Measurements from ENCODE around the gene DCAF5. TPM values are rescaled to one million over a fixed set of nuclear protein-coding genes. Genes with fewer than 3 reads are reported as not detected.

DCAF5 gene
- total RNA-seq, 1 donor from 2014 or later: 56.6 TPM

DNA sequence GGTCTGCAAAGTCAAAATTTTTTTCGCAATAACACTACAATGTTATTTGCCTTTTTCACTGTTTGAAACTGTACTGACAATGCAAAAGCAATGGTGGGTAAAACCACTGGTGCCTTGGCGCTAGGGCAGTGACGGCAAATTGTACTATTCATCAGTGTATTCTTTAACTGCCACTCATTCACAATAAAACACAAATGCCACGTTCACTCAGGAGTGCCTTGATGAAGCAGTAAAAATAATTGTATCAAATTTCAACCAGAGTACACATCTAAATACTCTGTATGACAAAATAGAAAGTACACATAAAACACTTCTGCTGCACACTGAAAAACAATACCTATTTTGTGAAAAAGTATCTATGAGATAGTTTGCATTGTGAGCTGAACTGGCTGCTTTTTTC, 17.8 kb downstream of the DCAF5 start:
- no peak overlapping the region for H3K4me3 Mint-ChIP-seq (ENCODE audit: unreplicated experiment)
- H3K4me1 Mint-ChIP-seq (ENCODE audit: low read depth, unreplicated experiment): peaks cover 5% of the 10 kb centered on the region
- H3K36me3 Mint-ChIP-seq (ENCODE audit: unreplicated experiment): no peaks in the 10 kb centered on the region
- TF ChIP-seq, protein P1, sequence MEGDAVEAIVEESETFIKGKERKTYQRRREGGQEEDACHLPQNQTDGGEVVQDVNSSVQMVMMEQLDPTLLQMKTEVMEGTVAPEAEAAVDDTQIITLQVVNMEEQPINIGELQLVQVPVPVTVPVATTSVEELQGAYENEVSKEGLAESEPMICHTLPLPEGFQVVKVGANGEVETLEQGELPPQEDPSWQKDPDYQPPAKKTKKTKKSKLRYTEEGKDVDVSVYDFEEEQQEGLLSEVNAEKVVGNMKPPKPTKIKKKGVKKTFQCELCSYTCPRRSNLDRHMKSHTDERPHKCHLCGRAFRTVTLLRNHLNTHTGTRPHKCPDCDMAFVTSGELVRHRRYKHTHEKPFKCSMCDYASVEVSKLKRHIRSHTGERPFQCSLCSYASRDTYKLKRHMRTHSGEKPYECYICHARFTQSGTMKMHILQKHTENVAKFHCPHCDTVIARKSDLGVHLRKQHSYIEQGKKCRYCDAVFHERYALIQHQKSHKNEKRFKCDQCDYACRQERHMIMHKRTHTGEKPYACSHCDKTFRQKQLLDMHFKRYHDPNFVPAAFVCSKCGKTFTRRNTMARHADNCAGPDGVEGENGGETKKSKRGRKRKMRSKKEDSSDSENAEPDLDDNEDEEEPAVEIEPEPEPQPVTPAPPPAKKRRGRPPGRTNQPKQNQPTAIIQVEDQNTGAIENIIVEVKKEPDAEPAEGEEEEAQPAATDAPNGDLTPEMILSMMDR (IDR thresholded peaks at IDR 0.05; ENCODE audit: partially characterized antibody, unreplicated experiment): no peak
- no peaks in the 10 kb centered on the region for H3K9me3 Mint-ChIP-seq (ENCODE audit: unreplicated experiment)
- DNase-seq: no peak
- no peak overlapping the region for H3K27ac Mint-ChIP-seq (ENCODE audit: unreplicated experiment)
- no peaks in the 10 kb centered on the region for H3K27me3 Mint-ChIP-seq (ENCODE audit: unreplicated experiment)

DNA sequence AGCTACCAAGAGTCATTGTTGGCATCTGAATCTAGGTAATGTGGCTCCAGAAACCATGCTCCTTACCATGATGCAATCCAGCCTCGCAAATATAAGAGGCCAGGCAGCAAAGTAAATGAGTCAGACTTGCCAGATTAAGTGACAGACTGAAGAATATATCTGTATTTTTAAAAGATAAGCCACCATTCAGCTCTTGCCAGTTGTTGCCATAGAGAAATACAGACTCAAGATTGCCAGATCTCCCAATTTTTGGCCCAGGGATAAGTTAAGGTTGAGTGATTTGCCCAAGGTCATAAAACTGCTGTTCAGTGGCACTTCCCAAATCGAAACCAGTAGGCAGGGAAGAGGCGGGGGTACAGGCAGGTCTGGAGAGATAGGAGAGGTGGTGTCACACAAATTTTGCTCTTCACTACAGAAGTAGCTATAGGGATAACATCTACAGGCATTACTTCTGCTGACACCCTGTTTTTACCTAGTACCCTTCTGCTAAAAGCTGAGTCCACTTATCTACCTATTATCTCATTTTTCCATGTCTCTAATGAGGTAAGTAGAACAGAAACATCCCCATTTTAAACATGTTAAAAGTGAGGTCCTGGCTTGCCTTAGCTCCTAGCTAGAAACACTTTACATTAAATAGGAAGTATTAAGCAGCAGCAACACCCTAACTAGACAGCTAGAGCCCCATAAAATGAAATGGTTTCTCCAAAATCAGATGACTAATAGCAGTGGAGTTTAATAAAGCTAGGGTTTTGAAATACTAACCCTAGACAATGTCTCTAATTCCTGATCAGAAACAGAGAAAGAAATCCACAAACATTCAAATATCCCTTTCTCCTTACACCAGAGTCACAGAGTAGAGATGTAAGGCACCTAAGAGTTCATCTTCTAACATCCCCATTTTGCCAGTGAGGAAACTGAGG, 19.5 kb downstream of the DCAF5 start:
- no peaks in the 10 kb centered on the region for H3K27me3 Mint-ChIP-seq (ENCODE audit: unreplicated experiment)
- no peak overlapping the region for H3K27ac Mint-ChIP-seq (ENCODE audit: unreplicated experiment)

DNA sequence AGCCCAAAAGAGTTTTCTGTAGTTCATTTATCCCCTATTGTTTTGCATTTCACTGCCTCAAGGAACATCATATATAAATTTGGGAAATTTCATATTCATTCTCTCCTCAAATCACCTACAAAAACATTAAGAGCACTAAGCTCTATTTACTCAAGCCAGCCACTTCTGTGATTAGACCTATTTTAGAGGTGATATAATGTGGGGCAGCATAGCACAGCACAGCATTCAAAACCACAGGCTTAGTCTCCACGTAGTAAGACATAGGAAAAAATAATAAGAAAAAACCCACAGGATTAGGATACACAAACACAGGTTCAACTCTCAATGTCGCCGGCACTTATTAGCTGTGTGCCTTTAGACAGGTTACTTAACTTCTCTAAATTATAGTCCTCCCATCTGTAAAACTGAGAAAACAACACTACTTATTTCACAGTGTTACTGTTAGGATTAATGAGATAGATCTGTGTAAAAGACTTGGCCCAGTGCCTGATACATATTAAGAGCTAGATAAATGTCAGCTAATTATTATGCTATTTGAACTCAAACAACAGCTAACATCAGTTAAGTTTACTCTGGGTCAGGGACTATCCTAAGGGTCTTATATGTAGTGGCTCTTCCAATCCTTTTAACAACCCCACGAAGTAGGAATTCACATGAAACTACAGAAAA, 20.3 kb downstream of the DCAF5 start:
- Mint-ChIP-seq H3K36me3 (ENCODE audit: unreplicated experiment) (no peaks in the 10 kb centered on the region), H3K27me3 (ENCODE audit: unreplicated experiment) (no peaks in the 10 kb centered on the region), H3K27ac (ENCODE audit: unreplicated experiment) (no peak overlapping the region), H3K4me1 (ENCODE audit: low read depth, unreplicated experiment) (peaks cover 9% of the 10 kb centered on the region), H3K9me3 (ENCODE audit: unreplicated experiment) (no peaks in the 10 kb centered on the region), H3K4me3 (ENCODE audit: unreplicated experiment) (no peak overlapping the region)
- no peak for DNase-seq
- TF ChIP-seq, protein P1 (IDR thresholded peaks at IDR 0.05; ENCODE audit: partially characterized antibody, unreplicated experiment): no peak

More for the DNA sequence above, 19.5 kb downstream of the DCAF5 start:
- no peaks in the 10 kb centered on the region for H3K9me3 Mint-ChIP-seq (ENCODE audit: unreplicated experiment)
- H3K4me1 Mint-ChIP-seq (ENCODE audit: low read depth, unreplicated experiment): peaks cover 9% of the 10 kb centered on the region
- no peak overlapping the region for H3K4me3 Mint-ChIP-seq (ENCODE audit: unreplicated experiment)
- H3K36me3 Mint-ChIP-seq (ENCODE audit: unreplicated experiment): no peaks in the 10 kb centered on the region
- no peak for DNase-seq
- TF ChIP-seq, protein P1 (IDR thresholded peaks at IDR 0.05; ENCODE audit: partially characterized antibody, unreplicated experiment): no peak

DNA sequence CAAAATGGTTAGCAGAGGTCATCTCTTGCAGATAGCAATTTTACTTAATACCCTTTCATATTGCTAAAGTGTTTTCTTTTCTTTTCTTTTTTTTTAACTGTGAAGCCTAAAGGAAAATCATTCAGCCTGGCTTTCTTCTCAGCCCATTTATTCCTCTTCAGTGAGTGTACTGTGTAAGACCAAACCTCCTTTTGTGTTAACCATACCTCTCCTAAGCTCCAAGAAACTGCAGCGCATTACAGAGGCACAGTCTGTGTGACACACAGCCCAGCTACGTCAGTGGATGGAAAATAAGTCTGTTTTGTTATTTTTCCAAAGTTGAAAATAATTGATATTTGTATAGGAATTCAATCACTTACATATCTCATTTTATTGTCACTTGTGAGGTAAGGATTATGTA, 21.7 kb downstream of the DCAF5 start:
- Mint-ChIP-seq H3K27me3 (ENCODE audit: unreplicated experiment) (no peaks in the 10 kb centered on the region), H3K27ac (ENCODE audit: unreplicated experiment) (no peak overlapping the region), H3K4me1 (ENCODE audit: low read depth, unreplicated experiment) (peaks cover 9% of the 10 kb centered on the region), H3K36me3 (ENCODE audit: unreplicated experiment) (no peaks in the 10 kb centered on the region), H3K4me3 (ENCODE audit: unreplicated experiment) (no peak overlapping the region), H3K9me3 (ENCODE audit: unreplicated experiment) (no peaks in the 10 kb centered on the region)
- TF ChIP-seq, protein P1 (IDR thresholded peaks at IDR 0.05; ENCODE audit: partially characterized antibody, unreplicated experiment): no peak
- DNase-seq: no peak

Measured in glutamatergic neuron (in vitro differentiated cells).